ENCODE data around the gene IGHMBP2.

Gene IGHMBP2

GRCh38 chr11:68982134-68982533, 78.4 kb downstream of the IGHMBP2 start:
- Histone ChIP-seq H2AFZ (ENCODE audit: insufficient read depth, low read length, poor library complexity) (no peak overlapping the region), H3K4me1 (ENCODE audit: control insufficient read depth in 1 of 2, insufficient read depth in 2 of 2, low read length in 2 of 2) (no peaks in the 10 kb centered on the region), H2BK120ac (ENCODE audit: insufficient read depth, low read length, poor library complexity) (no peak overlapping the region), H3K36me3 (ENCODE audit: control insufficient read depth in 1 of 2, insufficient read depth in 2 of 2, low read length in 2 of 2) (no peaks in the 10 kb centered on the region), H3K79me1 (ENCODE audit: low read length) (no peaks in the 10 kb centered on the region), H3K9me3 (ENCODE audit: insufficient read depth, low read depth, low read length) (peaks cover 1% of the 10 kb centered on the region), H3K18ac (ENCODE audit: low read length) (no peak overlapping the region), H2AK5ac (ENCODE audit: low read length) (no peak overlapping the region), H3K14ac (ENCODE audit: low read length) (no peak overlapping the region), H3K4ac (ENCODE audit: low read depth, low read length) (no peak overlapping the region), H3K79me2 (ENCODE audit: control insufficient read depth, insufficient read depth, low read length, poor library complexity) (no peaks in the 10 kb centered on the region), H4K8ac (ENCODE audit: low read depth, low read length) (no peak overlapping the region), H3K27ac (ENCODE audit: low read depth, low read length) (no peak overlapping the region), H2BK5ac (ENCODE audit: low read depth, low read length, poor library complexity) (no peak overlapping the region), H3K23ac (ENCODE audit: low read length) (no peak overlapping the region), H4K91ac (ENCODE audit: low read depth, low read length) (no peak overlapping the region), H3K4me3 (ENCODE audit: low read depth, low read length) (no peak overlapping the region), H3K27me3 (ENCODE audit: insufficient read depth, low read length) (no peaks in the 10 kb centered on the region), H2BK12ac (ENCODE audit: low read length) (no peak overlapping the region), H3K4me2 (ENCODE audit: low read length) (no peak overlapping the region), H4K12ac (ENCODE audit: low read depth, low read length) (no peak overlapping the region), H3K9ac (ENCODE audit: low read length) (no peak overlapping the region)
- no peak for DNase-seq
- no CpG with 5 or more reads among the region's 2 CpGs for WGBS (ENCODE audit: extremely low coverage, insufficient coverage, insufficient read length)

GRCh38 chr11:68983801-68984200, 80.1 kb downstream of the IGHMBP2 start:
- Histone ChIP-seq H3K4me2 (ENCODE audit: low read length) (no peak overlapping the region), H3K36me3 (ENCODE audit: control insufficient read depth in 1 of 2, insufficient read depth in 2 of 2, low read length in 2 of 2) (no peaks in the 10 kb centered on the region), H3K9ac (ENCODE audit: low read length) (no peak overlapping the region), H4K8ac (ENCODE audit: low read depth, low read length) (no peak overlapping the region), H3K9me3 (ENCODE audit: insufficient read depth, low read depth, low read length) (peaks cover 1% of the 10 kb centered on the region), H4K91ac (ENCODE audit: low read depth, low read length) (no peak overlapping the region), H3K79me2 (ENCODE audit: control insufficient read depth, insufficient read depth, low read length, poor library complexity) (no peaks in the 10 kb centered on the region), H2AFZ (ENCODE audit: insufficient read depth, low read length, poor library complexity) (no peak overlapping the region), H2BK12ac (ENCODE audit: low read length) (no peak overlapping the region), H3K4me1 (ENCODE audit: control insufficient read depth in 1 of 2, insufficient read depth in 2 of 2, low read length in 2 of 2) (no peaks in the 10 kb centered on the region), H2BK5ac (ENCODE audit: low read depth, low read length, poor library complexity) (no peak overlapping the region), H3K79me1 (ENCODE audit: low read length) (no peaks in the 10 kb centered on the region), H4K12ac (ENCODE audit: low read depth, low read length) (no peak overlapping the region), H2BK120ac (ENCODE audit: insufficient read depth, low read length, poor library complexity) (no peak overlapping the region), H3K23ac (ENCODE audit: low read length) (no peak overlapping the region), H3K18ac (ENCODE audit: low read length) (no peak overlapping the region), H3K27me3 (ENCODE audit: insufficient read depth, low read length) (no peaks in the 10 kb centered on the region), H3K4ac (ENCODE audit: low read depth, low read length) (no peak overlapping the region), H2AK5ac (ENCODE audit: low read length) (no peak overlapping the region), H3K4me3 (ENCODE audit: low read depth, low read length) (no peak overlapping the region), H3K27ac (ENCODE audit: low read depth, low read length) (no peak overlapping the region), H3K14ac (ENCODE audit: low read length) (no peak overlapping the region)
- no CpG with 5 or more reads among the region's 6 CpGs for WGBS (ENCODE audit: extremely low coverage, insufficient coverage, insufficient read length)
- no peak for DNase-seq

- no peak overlapping the region for H4K12ac ChIP-seq (ENCODE audit: low read depth, low read length)
- H3K4me3 ChIP-seq (ENCODE audit: low read depth, low read length): no peak overlapping the region
Observed at GRCh38 chr11:68987211-68987610, 83.5 kb downstream of the IGHMBP2 start.

GRCh38 chr11:68988491-68988890, 84.8 kb downstream of the IGHMBP2 start:
- H3K79me1 ChIP-seq (ENCODE audit: low read length): no peaks in the 10 kb centered on the region
- no peaks in the 10 kb centered on the region for H3K36me3 ChIP-seq (ENCODE audit: control insufficient read depth in 1 of 2, insufficient read depth in 2 of 2, low read length in 2 of 2)
- H2BK120ac ChIP-seq (ENCODE audit: insufficient read depth, low read length, poor library complexity): no peak overlapping the region
- H3K9ac ChIP-seq (ENCODE audit: low read length): no peak overlapping the region
- H3K27ac ChIP-seq (ENCODE audit: low read depth, low read length): no peak overlapping the region
- no peak overlapping the region for H3K4me2 ChIP-seq (ENCODE audit: low read length)
- no peak overlapping the region for H2AK5ac ChIP-seq (ENCODE audit: low read length)
- no peaks in the 10 kb centered on the region for H3K9me3 ChIP-seq (ENCODE audit: insufficient read depth, low read depth, low read length)
- H2BK5ac ChIP-seq (ENCODE audit: low read depth, low read length, poor library complexity): no peak overlapping the region
- H3K4me1 ChIP-seq (ENCODE audit: control insufficient read depth in 1 of 2, insufficient read depth in 2 of 2, low read length in 2 of 2): no peaks in the 10 kb centered on the region
- DNase-seq: no peak
- H2BK12ac ChIP-seq (ENCODE audit: low read length): no peak overlapping the region
- no peak overlapping the region for H4K8ac ChIP-seq (ENCODE audit: low read depth, low read length)
- no peak overlapping the region for H3K4me3 ChIP-seq (ENCODE audit: low read depth, low read length)
- no peak overlapping the region for H2AFZ ChIP-seq (ENCODE audit: insufficient read depth, low read length, poor library complexity)
- no peak overlapping the region for H4K12ac ChIP-seq (ENCODE audit: low read depth, low read length)
- H3K79me2 ChIP-seq (ENCODE audit: control insufficient read depth, insufficient read depth, low read length, poor library complexity): no peaks in the 10 kb centered on the region
- H3K23ac ChIP-seq (ENCODE audit: low read length): no peak overlapping the region
- H3K18ac ChIP-seq (ENCODE audit: low read length): no peak overlapping the region
- no peak overlapping the region for H3K4ac ChIP-seq (ENCODE audit: low read depth, low read length)
- H3K14ac ChIP-seq (ENCODE audit: low read length): no peak overlapping the region
- no peaks in the 10 kb centered on the region for H3K27me3 ChIP-seq (ENCODE audit: insufficient read depth, low read length)
- no peak overlapping the region for H4K91ac ChIP-seq (ENCODE audit: low read depth, low read length)

More at GRCh38 chr11:68987211-68987610, 83.5 kb downstream of the IGHMBP2 start:
- no peaks in the 10 kb centered on the region for H3K79me2 ChIP-seq (ENCODE audit: control insufficient read depth, insufficient read depth, low read length, poor library complexity)
- H3K27ac ChIP-seq (ENCODE audit: low read depth, low read length): no peak overlapping the region
- H3K18ac ChIP-seq (ENCODE audit: low read length): no peak overlapping the region
- no peaks in the 10 kb centered on the region for H3K27me3 ChIP-seq (ENCODE audit: insufficient read depth, low read length)
- no peak for DNase-seq
- no peak overlapping the region for H3K4ac ChIP-seq (ENCODE audit: low read depth, low read length)
- H3K36me3 ChIP-seq (ENCODE audit: control insufficient read depth in 1 of 2, insufficient read depth in 2 of 2, low read length in 2 of 2): no peaks in the 10 kb centered on the region
- H2AK5ac ChIP-seq (ENCODE audit: low read length): no peak overlapping the region
- no peak overlapping the region for H3K23ac ChIP-seq (ENCODE audit: low read length)
- H2BK5ac ChIP-seq (ENCODE audit: low read depth, low read length, poor library complexity): no peak overlapping the region
- H4K91ac ChIP-seq (ENCODE audit: low read depth, low read length): no peak overlapping the region
- H4K8ac ChIP-seq (ENCODE audit: low read depth, low read length): no peak overlapping the region
- no peaks in the 10 kb centered on the region for H3K4me1 ChIP-seq (ENCODE audit: control insufficient read depth in 1 of 2, insufficient read depth in 2 of 2, low read length in 2 of 2)
- H3K4me2 ChIP-seq (ENCODE audit: low read length): no peak overlapping the region
- H3K14ac ChIP-seq (ENCODE audit: low read length): no peak overlapping the region
- no peak overlapping the region for H2BK120ac ChIP-seq (ENCODE audit: insufficient read depth, low read length, poor library complexity)
- H2AFZ ChIP-seq (ENCODE audit: insufficient read depth, low read length, poor library complexity): no peak overlapping the region
- no peak overlapping the region for H3K9ac ChIP-seq (ENCODE audit: low read length)
- H2BK12ac ChIP-seq (ENCODE audit: low read length): no peak overlapping the region
- no peaks in the 10 kb centered on the region for H3K9me3 ChIP-seq (ENCODE audit: insufficient read depth, low read depth, low read length)
- H3K79me1 ChIP-seq (ENCODE audit: low read length): no peaks in the 10 kb centered on the region
